Left ventricle myocardium inferior (tissue), 1 donor: ENCODE results near the gene PRG3. TPM values are rescaled to one million over a fixed set of nuclear protein-coding genes. Genes with fewer than 3 reads are reported as not detected.

Source experiments
- DNase-seq: peaks from one replicate; pipeline ENCODE4 v3.0.0-alpha.2; 2020
- H3K27ac ChIP-seq: fragments of 200-600 bp; replicated peaks from 2 replicates; pipeline ENCODE4 v1.8.0; 2021
- H3K27me3 ChIP-seq: fragments of 200-600 bp; 2 replicates; pipeline ENCODE4 v1.8.0; 2021; ENCODE audit warnings: low read depth
- H3K36me3 ChIP-seq: fragments of 200-600 bp; 2 replicates; pipeline ENCODE4 v1.8.0; 2021
- H3K4me1 ChIP-seq: fragments of 200-600 bp; 2 replicates; pipeline ENCODE4 v1.8.0; 2021
- H3K4me3 ChIP-seq: fragments of 200-600 bp; 2 replicates; pipeline ENCODE4 v1.8.0; 2021; ENCODE audit warnings: mild to moderate bottlenecking, moderate library complexity
- H3K9me3 ChIP-seq: fragments of 200-600 bp; replicated peaks from 2 replicates; pipeline ENCODE4 v1.8.0; 2021
- CTCF ChIP-seq: fragments of 200-600 bp; IDR thresholded peaks from 2 replicates; pipeline ENCODE4 v1.8.0; 2021; ENCODE audit warnings: antibody characterized with exemption, mild to moderate bottlenecking, borderline replicate concordance
- intact Hi-C: fragments of 100-400 bp; cut with micrococcal nuclease; formaldehyde crosslinking; loops from one replicate; pipeline ENCODE4 v1.11.0; 2022
- long read RNA-seq: library from polyadenylated mRNA; unstranded; transcript quantifications from one replicate; pipeline ENCODE4 v2.0.0, GENCODE V29; 2021
- total RNA-seq: library from RNA; stranded (reverse); fragmentation: NEBNext Ultra II Directional; extraction: Animal tissue kit (Norgen Biotek cat#: 25700); gene quantifications from one replicate; pipeline ENCODE4 v1.2.1, GENCODE V29; 2021
- donor health status: DM: no; HTN: yes; CAD: no; lungs with severe emphysema.

Gene PRG3
- not detected for total RNA-seq
- long read RNA-seq, result 0 reads

- Histone ChIP-seq H3K4me3 (no peak within 1 kb of the TSS), H3K36me3 (no peaks in the 10 kb centered on the region), H3K27me3 (peaks cover 20% of the 10 kb centered on the region), H3K9me3 (no peaks in the 10 kb centered on the region), H3K4me1 (no peaks in the 10 kb centered on the region), H3K27ac (no peak within 1 kb of the TSS)
- DNase-seq, result no peak
- intact Hi-C loops, result no loop called here
- no peak for TF ChIP-seq CTCF
These were observed at the start of gene PRG3 for GRCh38 chr11:57380975-57381374. Gene PRG3 (minus strand): TSS chr11:57381150. CDS start chr11:57380708, 442 bp downstream.

- no peak for TF ChIP-seq CTCF
- H3K36me3 ChIP-seq, result no peaks in the 10 kb centered on the region
- peaks cover 55% of the 10 kb centered on the region for H3K4me1 ChIP-seq
- no peak overlapping the region for H3K4me3 ChIP-seq
- no peaks in the 10 kb centered on the region for H3K9me3 ChIP-seq
- no peak overlapping the region for H3K27ac ChIP-seq
- intact Hi-C loops, result no loop called here
- no peaks in the 10 kb centered on the region for H3K27me3 ChIP-seq
- no peak for DNase-seq
These were observed 49.0 kb upstream of the PRG3 start for GRCh38 chr11:57429946-57430345.

- Histone ChIP-seq H3K4me1 (peaks cover 68% of the 10 kb centered on the region), H3K36me3 (peaks cover 4% of the 10 kb centered on the region), H3K9me3 (no peaks in the 10 kb centered on the region), H3K27me3 (no peaks in the 10 kb centered on the region), H3K27ac (peak overlapping the region; percentile 96), H3K4me3 (no peak overlapping the region)
- no peak for DNase-seq
- TF ChIP-seq CTCF, result no peak
- intact Hi-C loops, result no loop called here
These were observed 47.7 kb upstream of the PRG3 start for GRCh38 chr11:57428643-57429042.

- no peak for TF ChIP-seq CTCF
These were observed 46.8 kb upstream of the PRG3 start for GRCh38 chr11:57427727-57428082.

DNA sequence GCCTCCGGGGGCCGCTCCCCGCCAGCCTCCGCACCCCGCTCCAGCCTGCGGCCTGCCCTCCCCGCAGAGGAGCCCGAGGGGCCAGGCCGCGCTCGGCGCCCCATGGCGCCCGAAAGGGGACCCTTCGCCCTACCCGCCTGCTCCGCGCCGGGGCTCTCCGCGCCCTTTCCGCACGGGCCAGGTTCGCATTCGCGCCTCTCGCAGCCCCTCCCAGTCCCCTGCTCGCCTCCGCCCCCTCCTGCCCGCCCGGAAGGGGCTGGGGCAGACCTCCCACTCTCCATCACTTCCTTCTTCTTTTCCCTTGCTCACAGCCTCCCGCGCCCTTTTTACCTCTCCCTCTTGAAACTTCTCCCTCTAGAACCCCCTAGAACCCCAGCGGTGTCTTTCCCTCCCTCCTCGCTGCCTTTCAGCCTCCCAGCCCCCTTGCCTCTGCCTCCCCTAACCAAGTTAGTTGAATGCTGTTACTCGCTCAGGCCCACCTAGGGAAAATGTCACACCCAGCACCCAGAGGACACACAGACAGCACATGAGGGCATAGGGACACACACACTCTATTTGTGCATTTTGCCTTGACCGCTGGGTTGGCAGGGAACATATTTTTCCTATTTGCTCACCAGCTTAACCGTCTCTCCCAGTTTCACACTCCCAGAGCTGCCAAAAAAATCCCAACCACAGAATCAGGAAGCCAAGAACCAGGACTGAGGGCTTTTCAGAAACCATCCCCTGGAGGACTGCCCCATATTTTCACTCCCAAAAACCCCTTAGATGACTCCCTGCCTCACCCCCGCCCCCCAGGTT, 46.2 kb upstream of the PRG3 start, which contains the start of gene SLC43A3:
TSS of gene SLC43A3 (minus strand) at position 193 of the 798 bp plus-strand sequence. CDS start 949 bp downstream, outside the sequence.
- Histone ChIP-seq H3K4me1 (peaks cover 80% of the 10 kb centered on the region), H3K9me3 (no peaks in the 10 kb centered on the region), H3K27ac (peak within 1 kb of the TSS; percentile 96), H3K4me3 (peak within 1 kb of the TSS; percentile 72), H3K27me3 (no peaks in the 10 kb centered on the region), H3K36me3 (peaks cover 15% of the 10 kb centered on the region)
- no peak for TF ChIP-seq CTCF
- intact Hi-C loops, result no loop called here
- DNase-seq, result peak; percentile 75

More at GRCh38 chr11:57427727-57428082, 46.8 kb upstream of the PRG3 start:
- H3K9me3 ChIP-seq, result no peaks in the 10 kb centered on the region
- H3K4me3 ChIP-seq, result peak overlapping the region; percentile 72
- peak overlapping the region; percentile 96 for H3K27ac ChIP-seq
- H3K36me3 ChIP-seq, result peaks cover 14% of the 10 kb centered on the region
- peak; percentile 69 for DNase-seq
- peaks cover 75% of the 10 kb centered on the region for H3K4me1 ChIP-seq
- intact Hi-C loops, result no loop called here
- H3K27me3 ChIP-seq, result no peaks in the 10 kb centered on the region
